BE2C (cell line): ENCODE data around the gene APOM.

Source experiments
- DNase-seq: peaks from one replicate; pipeline ENCODE4 v3.0.0-alpha.2; 2020
- H3K27me3 ChIP-seq: fragments of 250-450 bp; sonication (Bioruptor Pico); 2 replicates; pipeline ENCODE4 v1.5.1; 2020; ENCODE audit warnings: mild to moderate bottlenecking
- H3K36me3 ChIP-seq: fragments of 250-450 bp; sonication (Bioruptor Pico); 2 replicates; pipeline ENCODE4 v1.5.1; 2020; ENCODE audit warnings: mild to moderate bottlenecking
- H3K4me1 ChIP-seq: fragments of 250-450 bp; sonication (Bioruptor Pico); 2 replicates; pipeline ENCODE4 v1.5.1; 2020
- H3K4me3 ChIP-seq: 2 replicates; pipeline ENCODE4 v1.5.1; 2011; ENCODE audit warnings: low read depth, low read length
- H3K9me3 ChIP-seq: fragments of 250-450 bp; sonication (Bioruptor Pico); 2 replicates; pipeline ENCODE4 v1.5.1; 2020
- TF ChIP-seq, protein P1 (sequence below): IDR thresholded peaks from 2 replicates; pipeline ENCODE4 v1.5.1; 2012; ENCODE audit warnings: mild to moderate bottlenecking, low read depth, low read length

Gene APOM

GRCh38 chr6:31629014-31629413 is 26.7 kb upstream of the APOM start:
- TF ChIP-seq, protein P1, sequence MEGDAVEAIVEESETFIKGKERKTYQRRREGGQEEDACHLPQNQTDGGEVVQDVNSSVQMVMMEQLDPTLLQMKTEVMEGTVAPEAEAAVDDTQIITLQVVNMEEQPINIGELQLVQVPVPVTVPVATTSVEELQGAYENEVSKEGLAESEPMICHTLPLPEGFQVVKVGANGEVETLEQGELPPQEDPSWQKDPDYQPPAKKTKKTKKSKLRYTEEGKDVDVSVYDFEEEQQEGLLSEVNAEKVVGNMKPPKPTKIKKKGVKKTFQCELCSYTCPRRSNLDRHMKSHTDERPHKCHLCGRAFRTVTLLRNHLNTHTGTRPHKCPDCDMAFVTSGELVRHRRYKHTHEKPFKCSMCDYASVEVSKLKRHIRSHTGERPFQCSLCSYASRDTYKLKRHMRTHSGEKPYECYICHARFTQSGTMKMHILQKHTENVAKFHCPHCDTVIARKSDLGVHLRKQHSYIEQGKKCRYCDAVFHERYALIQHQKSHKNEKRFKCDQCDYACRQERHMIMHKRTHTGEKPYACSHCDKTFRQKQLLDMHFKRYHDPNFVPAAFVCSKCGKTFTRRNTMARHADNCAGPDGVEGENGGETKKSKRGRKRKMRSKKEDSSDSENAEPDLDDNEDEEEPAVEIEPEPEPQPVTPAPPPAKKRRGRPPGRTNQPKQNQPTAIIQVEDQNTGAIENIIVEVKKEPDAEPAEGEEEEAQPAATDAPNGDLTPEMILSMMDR, result no peak
- Histone ChIP-seq H3K36me3 (peaks cover 100% of the 10 kb centered on the region), H3K4me1 (no peaks in the 10 kb centered on the region), H3K4me3 (no peak overlapping the region), H3K27me3 (no peaks in the 10 kb centered on the region), H3K9me3 (no peaks in the 10 kb centered on the region)
- no peak for DNase-seq

DNA sequence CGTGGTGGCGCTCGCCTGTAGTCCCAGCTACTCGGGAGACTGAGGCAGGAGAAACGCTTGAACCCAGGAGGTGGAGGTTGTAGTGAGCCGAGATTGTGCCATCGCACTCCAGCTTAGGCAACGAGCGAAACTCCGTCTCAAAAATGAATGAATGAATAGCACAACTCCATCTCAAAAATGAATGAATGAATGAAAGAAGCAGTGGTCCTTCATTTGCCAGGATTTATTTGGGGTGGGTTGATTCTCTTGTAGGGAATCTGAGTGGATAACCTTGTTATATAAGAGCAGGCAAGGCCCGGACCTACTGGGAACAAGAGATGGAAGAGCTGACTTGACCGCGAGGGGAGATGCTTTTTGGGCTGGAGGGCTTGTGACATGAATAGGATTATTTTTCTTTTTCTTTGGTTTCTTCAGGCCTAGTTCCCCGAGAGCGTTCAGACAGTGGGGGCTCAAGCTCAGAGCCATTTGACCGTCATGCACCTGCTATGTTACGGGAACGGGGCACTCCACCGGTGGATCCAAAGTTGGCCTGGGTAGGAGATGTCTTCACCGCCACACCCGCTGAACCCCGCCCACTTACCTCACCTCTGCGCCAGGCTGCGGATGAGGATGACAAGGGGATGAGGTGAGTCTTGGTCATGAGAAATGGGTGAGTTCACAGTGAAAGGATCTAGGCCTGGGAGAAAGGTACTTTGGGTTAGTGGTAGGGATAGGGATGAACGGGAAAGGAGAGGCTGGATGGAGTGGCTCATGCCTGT is 25.3 kb upstream of the APOM start:
- Histone ChIP-seq H3K9me3 (no peaks in the 10 kb centered on the region), H3K36me3 (peaks cover 100% of the 10 kb centered on the region), H3K27me3 (no peaks in the 10 kb centered on the region), H3K4me3 (no peak overlapping the region), H3K4me1 (no peaks in the 10 kb centered on the region)
- no peak for DNase-seq
- TF ChIP-seq, protein P1, result no peak

DNA sequence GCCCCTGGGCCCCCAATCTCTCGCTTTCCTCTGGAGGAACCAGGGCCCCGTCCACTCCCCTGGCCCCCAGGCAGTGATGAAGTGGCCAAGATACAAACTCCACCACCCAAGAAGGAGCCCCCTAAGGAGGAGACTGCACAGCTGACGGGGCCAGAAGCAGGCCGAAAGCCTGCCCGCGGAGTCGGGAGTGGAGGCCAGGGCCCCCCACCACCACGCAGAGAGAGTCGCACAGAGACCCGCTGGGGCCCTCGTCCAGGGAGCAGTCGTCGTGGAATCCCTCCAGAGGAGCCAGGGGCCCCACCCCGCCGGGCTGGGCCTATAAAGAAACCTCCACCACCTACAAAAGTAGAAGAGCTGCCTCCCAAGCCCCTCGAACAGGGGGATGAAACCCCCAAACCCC is 24.5 kb upstream of the APOM start:
- H3K4me1 ChIP-seq, result no peaks in the 10 kb centered on the region
- DNase-seq, result no peak
- TF ChIP-seq, protein P1, result no peak
- H3K36me3 ChIP-seq, result peaks cover 100% of the 10 kb centered on the region
- H3K9me3 ChIP-seq, result no peaks in the 10 kb centered on the region
- H3K27me3 ChIP-seq, result no peaks in the 10 kb centered on the region
- no peak overlapping the region for H3K4me3 ChIP-seq

DNA sequence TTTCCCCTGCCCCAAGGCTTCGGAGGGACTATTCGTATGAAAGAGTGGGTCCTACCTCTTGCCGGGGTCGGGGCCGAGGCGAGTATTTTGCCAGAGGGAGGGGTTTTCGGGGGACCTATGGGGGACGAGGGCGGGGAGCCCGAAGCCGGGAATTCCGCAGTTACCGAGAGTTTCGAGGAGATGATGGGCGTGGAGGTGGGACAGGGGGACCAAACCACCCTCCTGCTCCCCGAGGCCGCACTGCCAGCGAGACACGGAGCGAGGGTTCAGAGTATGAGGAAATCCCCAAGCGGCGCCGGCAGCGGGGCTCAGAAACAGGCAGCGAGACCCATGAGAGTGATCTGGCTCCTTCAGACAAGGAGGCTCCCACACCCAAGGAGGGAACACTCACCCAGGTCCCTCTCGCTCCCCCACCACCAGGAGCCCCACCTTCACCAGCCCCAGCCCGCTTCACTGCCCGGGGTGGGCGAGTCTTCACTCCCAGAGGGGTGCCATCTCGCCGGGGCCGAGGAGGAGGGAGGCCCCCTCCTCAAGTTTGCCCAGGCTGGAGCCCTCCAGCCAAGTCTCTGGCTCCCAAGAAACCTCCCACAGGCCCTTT is 23.9 kb upstream of the APOM start:
- TF ChIP-seq, protein P1, result no peak
- Histone ChIP-seq H3K4me3 (no peak overlapping the region), H3K27me3 (no peaks in the 10 kb centered on the region), H3K36me3 (peaks cover 100% of the 10 kb centered on the region), H3K4me1 (no peaks in the 10 kb centered on the region), H3K9me3 (no peaks in the 10 kb centered on the region)
- no peak for DNase-seq

- Histone ChIP-seq H3K36me3 (peaks cover 99% of the 10 kb centered on the region), H3K4me1 (no peaks in the 10 kb centered on the region), H3K9me3 (no peaks in the 10 kb centered on the region), H3K27me3 (no peaks in the 10 kb centered on the region), H3K4me3 (no peak overlapping the region)
- no peak for DNase-seq
- TF ChIP-seq, protein P1, result no peak
These were observed 23.3 kb upstream of the APOM start for GRCh38 chr6:31632279-31632946.

DNA sequence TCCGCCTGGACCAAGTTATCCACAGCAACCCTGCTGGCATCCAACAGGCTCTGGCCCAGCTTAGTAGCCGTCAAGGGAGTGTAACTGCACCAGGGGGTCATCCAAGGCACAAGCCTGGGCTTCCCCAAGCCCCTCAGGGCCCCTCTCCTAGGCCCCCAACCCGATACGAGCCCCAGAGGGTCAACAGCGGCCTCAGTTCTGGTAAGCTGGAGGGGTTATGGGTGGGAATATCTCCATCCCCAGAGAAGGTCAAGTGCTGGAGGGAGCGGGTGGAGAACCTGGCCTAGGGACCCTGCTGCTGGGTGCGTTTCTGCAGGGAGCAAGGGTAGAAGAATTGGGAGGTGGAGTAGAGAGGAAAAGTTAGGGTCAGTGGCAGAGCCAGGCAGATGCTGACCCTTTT is 22.2 kb upstream of the APOM start:
- Histone ChIP-seq H3K36me3 (peaks cover 96% of the 10 kb centered on the region), H3K4me3 (no peak overlapping the region), H3K9me3 (no peaks in the 10 kb centered on the region), H3K4me1 (no peaks in the 10 kb centered on the region), H3K27me3 (no peaks in the 10 kb centered on the region)
- no peak for DNase-seq
- TF ChIP-seq, protein P1, result no peak
